ACC112 (cell line): ENCODE results near the gene TMEM63C.

ENCODE experiments used
- H2AFZ ChIP-seq: fragments of 200-600 bp; sonication (generic); one replicate; pipeline ENCODE4 v1.6.0; 2017; ENCODE audit warnings: antibody characterized with exemption, low read length; ENCODE audit not compliant: unreplicated experiment
- H3K27ac ChIP-seq: fragments of 200-600 bp; sonication (generic); 2 replicates; pipeline ENCODE4 v1.5.1; 2014; ENCODE audit warnings: low read depth, mild to moderate bottlenecking, antibody characterized with exemption, low read length, moderate library complexity
- H3K27me3 ChIP-seq: fragments of 200-600 bp; sonication (generic); 2 replicates; pipeline ENCODE4 v1.6.1; 2014; ENCODE audit warnings: mild to moderate bottlenecking, antibody characterized with exemption, low read length, moderate library complexity, mixed read lengths; ENCODE audit not compliant: insufficient read depth
- H3K36me3 ChIP-seq: fragments of 200-600 bp; sonication (generic); 2 replicates; pipeline ENCODE4 v1.6.1; 2016; ENCODE audit warnings: mild to moderate bottlenecking, antibody characterized with exemption, low read length, moderate library complexity, mixed read lengths; ENCODE audit not compliant: insufficient read depth
- H3K4me1 ChIP-seq: fragments of 200-600 bp; sonication (generic); one replicate; pipeline ENCODE4 v1.6.1; 2016; ENCODE audit warnings: low read length, mixed read lengths; ENCODE audit not compliant: insufficient read depth, unreplicated experiment, control insufficient read depth
- H3K4me3 ChIP-seq: fragments of 200-600 bp; sonication (generic); 2 replicates; pipeline ENCODE4 v1.5.1; 2014; ENCODE audit warnings: mild to moderate bottlenecking, low read depth, low read length
- H3K79me2 ChIP-seq: fragments of 200-600 bp; sonication (generic); one replicate; pipeline ENCODE4 v1.6.0; 2016; ENCODE audit warnings: low read length; ENCODE audit not compliant: control insufficient read depth, unreplicated experiment, insufficient read depth

TMEM63C gene

DNA sequence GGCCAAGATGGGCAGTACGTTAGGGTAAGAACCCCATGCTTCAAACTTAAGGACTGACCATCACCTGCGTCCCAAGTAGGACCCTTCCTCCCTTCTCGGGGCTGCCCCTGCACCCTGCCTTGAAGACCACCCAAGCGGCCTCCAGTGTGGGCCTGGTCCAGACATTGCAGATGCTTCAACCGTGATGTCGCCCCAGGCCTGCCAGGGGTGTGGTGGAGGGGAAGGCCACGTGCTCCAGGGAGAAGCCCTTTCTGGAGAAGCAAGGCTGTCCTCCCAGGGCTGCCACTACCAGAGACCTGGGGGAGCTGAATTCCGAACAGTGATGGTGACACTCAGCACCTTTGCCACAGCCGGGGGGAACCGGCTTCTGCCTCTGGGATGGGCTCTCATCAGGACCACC is 76.1 kb downstream of the TMEM63C start:
- Histone ChIP-seq H3K4me1 (no peaks in the 10 kb centered on the region), H3K36me3 (no peaks in the 10 kb centered on the region), H3K79me2 (no peaks in the 10 kb centered on the region), H3K27ac (no peak overlapping the region), H2AFZ (no peak overlapping the region), H3K27me3 (peaks cover 84% of the 10 kb centered on the region), H3K4me3 (no peak overlapping the region)

DNA sequence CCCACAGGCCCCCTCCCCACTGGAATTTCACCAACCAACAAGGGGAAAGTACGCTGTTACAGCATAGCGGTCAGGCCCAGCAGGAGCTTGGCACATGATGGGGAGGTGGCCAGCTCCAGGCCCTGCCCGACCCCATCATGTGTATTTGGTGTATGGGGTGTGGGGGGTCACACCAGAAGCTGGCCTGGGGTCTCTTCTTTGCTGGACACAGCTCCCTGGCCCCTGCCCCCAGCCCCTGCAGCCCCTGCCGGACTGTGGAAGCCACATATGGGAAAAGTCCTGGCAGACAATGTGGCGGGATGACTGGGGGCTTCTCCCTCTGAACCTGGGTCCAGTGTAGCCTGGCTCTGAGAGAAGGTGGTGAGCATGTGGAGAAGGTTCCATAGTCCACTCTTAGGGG is 77.0 kb downstream of the TMEM63C start:
- no peak overlapping the region for H3K4me3 ChIP-seq
- no peak overlapping the region for H2AFZ ChIP-seq
- H3K79me2 ChIP-seq = no peaks in the 10 kb centered on the region
- peaks cover 83% of the 10 kb centered on the region for H3K27me3 ChIP-seq
- no peaks in the 10 kb centered on the region for H3K4me1 ChIP-seq
- no peak overlapping the region for H3K27ac ChIP-seq
- no peaks in the 10 kb centered on the region for H3K36me3 ChIP-seq

GRCh38 chr14:77259025-77259715 is 77.6 kb downstream of the TMEM63C start:
- Histone ChIP-seq H3K27ac (no peak overlapping the region), H3K79me2 (no peaks in the 10 kb centered on the region), H3K36me3 (no peaks in the 10 kb centered on the region), H3K27me3 (peaks cover 78% of the 10 kb centered on the region), H3K4me1 (no peaks in the 10 kb centered on the region), H3K4me3 (no peak overlapping the region), H2AFZ (no peak overlapping the region)

DNA sequence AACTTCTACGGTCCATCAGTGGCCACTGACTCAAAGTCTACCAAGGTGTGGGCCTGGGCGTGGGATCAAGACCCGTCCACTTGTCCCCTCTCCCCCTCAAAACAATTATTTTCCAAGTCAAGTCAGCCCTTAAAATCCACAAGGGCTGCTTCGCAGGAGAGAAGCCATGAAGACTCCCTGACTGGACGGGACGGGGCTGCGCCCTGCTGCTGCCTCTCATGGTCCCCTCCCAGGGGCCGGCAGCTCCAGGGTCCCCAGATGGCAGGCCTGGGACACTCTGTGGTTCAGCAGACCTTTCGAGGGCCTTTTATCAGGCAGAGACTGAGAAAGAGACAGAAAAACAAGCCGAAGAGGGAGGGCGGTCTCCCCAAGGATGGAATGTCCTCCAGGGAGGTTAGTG is 78.6 kb downstream of the TMEM63C start:
- no peaks in the 10 kb centered on the region for H3K79me2 ChIP-seq

DNA sequence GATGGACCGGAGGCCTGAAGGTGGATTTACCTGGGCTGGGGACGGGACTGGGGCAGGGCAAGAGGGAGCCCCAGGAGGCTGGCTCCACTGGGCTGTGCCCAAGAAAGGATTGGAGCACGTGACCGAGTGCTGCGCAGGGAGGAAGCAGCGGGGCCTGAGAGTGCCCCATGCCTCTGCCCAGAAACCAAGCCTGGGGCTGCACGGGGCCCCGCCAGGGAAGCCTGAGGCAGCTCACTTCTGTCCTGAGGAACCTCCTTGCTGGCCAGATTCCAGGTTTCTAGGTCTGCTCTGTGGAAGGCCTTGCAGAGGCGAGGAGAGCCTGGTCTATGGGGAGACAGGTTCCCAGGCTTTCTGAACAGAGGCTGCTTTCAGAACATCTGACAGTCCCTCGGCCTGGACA is 79.0 kb downstream of the TMEM63C start:
- H2AFZ ChIP-seq = no peak overlapping the region
- no peaks in the 10 kb centered on the region for H3K4me1 ChIP-seq
- no peak overlapping the region for H3K4me3 ChIP-seq
- H3K27ac ChIP-seq = no peak overlapping the region
- peaks cover 69% of the 10 kb centered on the region for H3K27me3 ChIP-seq
- no peaks in the 10 kb centered on the region for H3K36me3 ChIP-seq
- no peaks in the 10 kb centered on the region for H3K79me2 ChIP-seq

More for the DNA sequence above, 78.6 kb downstream of the TMEM63C start:
- no peak overlapping the region for H3K27ac ChIP-seq
- H3K36me3 ChIP-seq = no peaks in the 10 kb centered on the region
- H2AFZ ChIP-seq = no peak overlapping the region
- no peak overlapping the region for H3K4me3 ChIP-seq
- peaks cover 73% of the 10 kb centered on the region for H3K27me3 ChIP-seq
- no peaks in the 10 kb centered on the region for H3K4me1 ChIP-seq

GRCh38 chr14:77264466-77265186 is 83.0 kb downstream of the TMEM63C start:
- H3K36me3 ChIP-seq = no peaks in the 10 kb centered on the region
- no peaks in the 10 kb centered on the region for H3K4me1 ChIP-seq
- peaks cover 57% of the 10 kb centered on the region for H3K27me3 ChIP-seq
- H3K79me2 ChIP-seq = no peaks in the 10 kb centered on the region
- no peak overlapping the region for H2AFZ ChIP-seq
- no peak overlapping the region for H3K27ac ChIP-seq
- H3K4me3 ChIP-seq = no peak overlapping the region

- no peak overlapping the region for H3K27ac ChIP-seq
- no peaks in the 10 kb centered on the region for H3K4me1 ChIP-seq
- H3K36me3 ChIP-seq = no peaks in the 10 kb centered on the region
- H3K4me3 ChIP-seq = no peak overlapping the region
- peaks cover 57% of the 10 kb centered on the region for H3K27me3 ChIP-seq
- H2AFZ ChIP-seq = no peak overlapping the region
- H3K79me2 ChIP-seq = no peaks in the 10 kb centered on the region
Measured at GRCh38 chr14:77265187-77265515, 83.6 kb downstream of the TMEM63C start.

DNA sequence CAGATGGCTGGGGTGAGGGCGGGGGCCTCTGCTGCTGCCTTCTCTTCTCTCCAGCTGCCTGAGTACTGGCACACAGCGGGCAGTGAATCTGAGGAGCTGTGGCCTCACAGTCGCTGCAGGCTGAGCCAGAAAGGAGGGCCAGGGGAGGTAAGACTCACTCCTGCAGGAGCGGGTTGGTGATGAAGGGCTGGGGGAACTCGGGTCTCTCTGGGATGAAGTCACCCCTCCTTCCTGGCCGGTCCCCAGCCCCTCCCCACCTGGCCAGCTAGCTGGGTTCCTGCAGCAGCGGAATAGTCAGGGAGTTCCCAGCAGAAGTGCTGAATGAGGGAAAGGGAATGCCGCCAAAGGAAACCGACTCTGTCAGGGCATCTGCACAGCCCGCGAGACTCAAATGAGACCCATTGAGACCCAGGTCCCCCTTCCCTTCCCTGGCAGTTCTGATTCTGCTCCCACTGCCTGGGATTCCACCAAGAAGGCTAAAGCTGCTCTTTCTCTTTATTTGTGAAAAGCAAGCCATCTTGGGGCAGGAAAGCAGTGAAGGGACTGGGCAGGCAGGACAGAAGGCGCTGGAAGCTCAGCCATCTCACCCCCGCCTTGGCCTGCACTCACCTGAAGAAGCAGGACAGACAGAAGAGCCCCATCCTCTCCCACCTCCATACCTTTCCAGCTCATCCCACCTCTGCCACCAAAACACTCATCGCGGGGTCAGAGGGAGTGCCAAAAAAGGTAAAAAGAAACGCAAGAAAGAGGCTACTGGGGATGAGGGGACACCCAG is 84.2 kb downstream of the TMEM63C start:
- no peaks in the 10 kb centered on the region for H3K79me2 ChIP-seq
- H3K36me3 ChIP-seq = no peaks in the 10 kb centered on the region
- no peak overlapping the region for H2AFZ ChIP-seq
- H3K27me3 ChIP-seq = peaks cover 57% of the 10 kb centered on the region
- no peak overlapping the region for H3K4me3 ChIP-seq
- H3K27ac ChIP-seq = no peak overlapping the region
- H3K4me1 ChIP-seq = no peaks in the 10 kb centered on the region

DNA sequence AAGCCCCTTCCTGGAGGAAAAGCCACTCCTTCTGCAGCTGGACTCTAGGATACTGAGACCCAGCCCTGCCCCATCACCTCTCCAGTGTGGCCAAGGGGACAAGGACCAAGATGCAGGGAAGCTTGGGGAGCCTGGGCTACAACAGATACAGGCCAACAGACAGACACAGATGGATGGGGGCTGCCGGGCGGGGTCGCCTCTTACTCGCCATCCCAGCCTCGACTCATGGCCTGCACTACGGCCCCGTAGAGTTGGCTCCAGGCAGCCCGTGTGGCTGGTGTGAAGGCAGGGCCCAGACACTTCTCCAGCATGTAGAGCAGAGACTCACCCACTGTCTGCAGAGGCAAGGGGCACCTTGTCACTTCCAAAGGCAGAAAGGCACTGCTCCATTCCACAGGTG is 84.7 kb downstream of the TMEM63C start:
- Histone ChIP-seq H3K27ac (no peak overlapping the region), H3K4me3 (no peak overlapping the region), H3K79me2 (no peaks in the 10 kb centered on the region), H3K36me3 (no peaks in the 10 kb centered on the region), H3K27me3 (peaks cover 57% of the 10 kb centered on the region), H2AFZ (no peak overlapping the region), H3K4me1 (no peaks in the 10 kb centered on the region)

- Histone ChIP-seq H3K27me3 (peaks cover 49% of the 10 kb centered on the region), H3K79me2 (no peaks in the 10 kb centered on the region), H3K27ac (no peak overlapping the region), H3K4me1 (no peaks in the 10 kb centered on the region), H2AFZ (no peak overlapping the region), H3K4me3 (no peak overlapping the region), H3K36me3 (no peaks in the 10 kb centered on the region)
Measured at GRCh38 chr14:77267937-77268699, 86.5 kb downstream of the TMEM63C start.
